IMR-90 (cell line): Measurements from ENCODE around the gene MTMR1.

Experiments used
- BHLHE40 ChIP-seq: fragments of 150-350 bp; IDR thresholded peaks from 2 replicates; pipeline ENCODE4 v1.6.1; 2016; ENCODE audit warnings: mild to moderate bottlenecking, low read depth, low read length
- CEBPB ChIP-seq: IDR thresholded peaks from 2 replicates; pipeline ENCODE4 v1.6.1; 2012; ENCODE audit warnings: low read depth, low read length, improper control_type of control experiment
- CHD1 ChIP-seq: IDR thresholded peaks from 2 replicates; pipeline ENCODE4 v1.6.1; 2012; ENCODE audit warnings: low read depth, low read length, improper control_type of control experiment
- CTCF ChIP-seq: conservative IDR thresholded peaks from 2 replicates; pipeline ENCODE4 v1.5.1; 2012; ENCODE audit warnings: mild to moderate bottlenecking, low read depth, low read length, improper control_type of control experiment
- ELK1 ChIP-seq: fragments of 150-350 bp; IDR thresholded peaks from 2 replicates; pipeline ENCODE4 v1.6.1; 2016; ENCODE audit warnings: low read depth, mild to moderate bottlenecking, low read length, moderate library complexity, borderline replicate concordance
- MAFK ChIP-seq: IDR thresholded peaks from 2 replicates; pipeline ENCODE4 v1.6.1; 2012; ENCODE audit warnings: low read depth, low read length, improper control_type of control experiment
- MXI1 ChIP-seq: IDR thresholded peaks from 2 replicates; pipeline ENCODE4 v1.6.1; 2012; ENCODE audit warnings: low read depth, mild to moderate bottlenecking, low read length, moderate library complexity, borderline replicate concordance
- POLR2A ChIP-seq: IDR thresholded peaks from 2 replicates; pipeline ENCODE4 v1.6.1; 2012; ENCODE audit warnings: mild to moderate bottlenecking, low read depth, low read length
- RAD21 ChIP-seq: IDR thresholded peaks from 2 replicates; pipeline ENCODE4 v1.6.1; 2012; ENCODE audit warnings: low read length, improper control_type of control experiment
- SMC3 ChIP-seq: fragments of 150-350 bp; IDR thresholded peaks from 2 replicates; pipeline ENCODE4 v1.6.1; 2016; ENCODE audit warnings: low read depth, mild to moderate bottlenecking, antibody characterized with exemption, low read length, moderate library complexity
- USF2 ChIP-seq: fragments of 150-350 bp; IDR thresholded peaks from 2 replicates; pipeline ENCODE4 v1.6.1; 2017; ENCODE audit warnings: mild to moderate bottlenecking, antibody characterized with exemption, low read length, low read depth

DNA sequence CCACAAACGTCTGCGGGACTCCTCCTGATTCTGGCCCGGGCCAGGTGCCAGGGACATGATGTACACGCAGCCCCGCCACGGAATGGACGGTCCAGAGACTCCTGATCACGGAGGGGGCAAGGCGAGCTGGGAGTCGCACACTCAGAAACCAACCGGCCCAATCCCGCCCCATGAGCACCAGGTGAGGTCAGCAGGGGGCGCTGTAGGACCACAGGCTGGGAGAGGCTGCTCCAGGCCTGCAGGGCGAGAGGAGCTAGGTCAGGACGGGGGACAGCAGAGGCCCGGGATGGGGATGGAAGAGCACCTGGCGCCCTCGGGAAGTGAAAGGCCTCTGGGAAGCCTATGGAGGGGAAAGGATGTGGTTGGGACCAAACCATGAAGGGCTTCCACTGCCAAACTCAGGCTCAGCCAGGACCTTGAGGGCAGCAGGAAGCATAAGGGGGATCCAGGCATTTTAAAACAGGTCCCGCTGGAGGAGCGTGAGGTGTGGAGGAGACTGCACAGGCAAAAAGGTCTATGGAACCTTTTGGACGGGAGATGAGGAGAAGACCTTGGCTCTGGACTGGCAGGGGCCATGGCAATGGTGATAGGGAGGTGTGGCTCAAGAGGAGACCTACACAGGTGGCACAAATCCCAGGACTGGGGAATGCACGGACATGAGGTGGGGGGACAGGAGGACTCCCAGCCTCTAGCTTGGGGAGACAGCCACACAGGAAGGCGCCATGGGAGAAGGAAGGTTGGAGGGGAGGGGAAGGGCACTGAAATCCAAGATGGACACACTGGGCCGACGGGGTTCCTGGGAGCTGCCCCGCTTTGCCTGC, 79.2 kb downstream of the MTMR1 start:
- no peak for TF ChIP-seq MXI1
- peak; percentile 81 for TF ChIP-seq CTCF
- TF ChIP-seq POLR2A: no peak
- TF ChIP-seq BHLHE40: no peak
- TF ChIP-seq ELK1: no peak
- peak; percentile 91 for TF ChIP-seq RAD21
- TF ChIP-seq CHD1: no peak
- no peak for TF ChIP-seq MAFK
- no peak for TF ChIP-seq CEBPB
- TF ChIP-seq SMC3: peak; percentile 81
- TF ChIP-seq USF2: no peak
